Mucosa of descending colon (tissue), 3 donors: ENCODE results near the gene PDE3A. TPM values are rescaled to one million over a fixed set of nuclear protein-coding genes. Genes with fewer than 3 reads are reported as not detected.

Source experiments
- ATAC-seq: fragments of 200-7000 bp; cut with Tn5 transposase; one replicate; pipeline ENCODE4 v1.9.1; 2020; ENCODE audit warnings: mild to moderate bottlenecking, moderate library complexity
- DNase-seq, 3 donors: peaks; one replicate each; pipeline ENCODE4 v3.0.0-alpha.2; 2020
- H3K36me3 ChIP-seq: fragments of 200-600 bp; one replicate; pipeline ENCODE4 v1.8.0; 2021; ENCODE audit warnings: low read depth, mild to moderate bottlenecking
- H3K4me1 ChIP-seq: fragments of 200-600 bp; one replicate; pipeline ENCODE4 v1.8.0; 2021; ENCODE audit warnings: low read depth, mild to moderate bottlenecking
- H3K4me3 ChIP-seq: fragments of 200-600 bp; one replicate; pipeline ENCODE4 v1.8.0; 2021; ENCODE audit warnings: mild to moderate bottlenecking
- H3K9me3 ChIP-seq: fragments of 200-600 bp; one replicate; pipeline ENCODE4 v1.8.0; 2021; ENCODE audit warnings: mild to moderate bottlenecking
- intact Hi-C, 2 donors: fragments of 100-400 bp; cut with DNase I in 1 of 2; cut with micrococcal nuclease in 1 of 2; formaldehyde crosslinking; loops; one replicate each; pipeline versions ENCODE4 v1.11.0 to v1.11.1; 2022; cut with DNase I, micrococcal nuclease
- total RNA-seq, 3 donors: library from RNA; stranded (reverse); fragmentation: NEBNext Ultra II Directional in 2 of 3; extraction: Animal tissue kit (Norgen Biotek cat#: 25700) in 2 of 3; gene quantifications; one replicate each; pipeline versions ENCODE4 v1.2.1 to v1.2.4, GENCODE V29; 2021 to 2023
- TF ChIP-seq, protein P1 (sequence below): fragments of 200-600 bp; IDR thresholded peaks from one replicate; pipeline ENCODE4 v1.8.0; 2022; ENCODE audit warnings: antibody characterized with exemption, mild to moderate bottlenecking
- donor health status: DM: no; HTN: no; CAD: no; lungs with moderate emphysema.
- donor health status: DM: no; HTN: no; CAD: no.
- donor health status: DM: no; HTN: yes; CAD: no.

PDE3A gene
- total RNA-seq, 3 donors from 2014 or later: 47.2 to 84.1 (median 83.9) TPM

DNA sequence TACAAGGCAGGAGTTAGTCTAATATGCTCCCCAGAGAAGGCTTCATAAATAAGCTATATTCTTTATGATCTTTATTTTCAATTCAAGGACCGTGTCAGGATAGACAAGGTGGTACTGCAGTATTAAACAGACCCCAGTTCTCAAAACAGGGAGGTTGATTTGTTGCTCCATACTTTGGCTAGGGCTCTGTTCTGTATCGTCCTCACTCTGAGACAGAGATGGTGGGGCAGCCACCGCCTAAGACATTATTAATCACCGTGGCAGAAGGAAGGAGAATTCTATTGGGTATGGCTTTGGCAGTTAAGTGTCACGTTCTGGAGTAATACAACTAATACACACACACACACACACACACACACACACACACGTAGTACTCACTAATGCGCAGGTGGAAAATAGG lies 209.8 kb downstream of the PDE3A start:
- intact Hi-C loops: no loop called here
- H3K4me1 ChIP-seq: no peaks in the 10 kb centered on the region
- H3K9me3 ChIP-seq: no peaks in the 10 kb centered on the region
- H3K36me3 ChIP-seq: no peaks in the 10 kb centered on the region
- H3K4me3 ChIP-seq: no peak overlapping the region
- DNase-seq: no peak
- no peak for ATAC-seq
- TF ChIP-seq, protein P1, sequence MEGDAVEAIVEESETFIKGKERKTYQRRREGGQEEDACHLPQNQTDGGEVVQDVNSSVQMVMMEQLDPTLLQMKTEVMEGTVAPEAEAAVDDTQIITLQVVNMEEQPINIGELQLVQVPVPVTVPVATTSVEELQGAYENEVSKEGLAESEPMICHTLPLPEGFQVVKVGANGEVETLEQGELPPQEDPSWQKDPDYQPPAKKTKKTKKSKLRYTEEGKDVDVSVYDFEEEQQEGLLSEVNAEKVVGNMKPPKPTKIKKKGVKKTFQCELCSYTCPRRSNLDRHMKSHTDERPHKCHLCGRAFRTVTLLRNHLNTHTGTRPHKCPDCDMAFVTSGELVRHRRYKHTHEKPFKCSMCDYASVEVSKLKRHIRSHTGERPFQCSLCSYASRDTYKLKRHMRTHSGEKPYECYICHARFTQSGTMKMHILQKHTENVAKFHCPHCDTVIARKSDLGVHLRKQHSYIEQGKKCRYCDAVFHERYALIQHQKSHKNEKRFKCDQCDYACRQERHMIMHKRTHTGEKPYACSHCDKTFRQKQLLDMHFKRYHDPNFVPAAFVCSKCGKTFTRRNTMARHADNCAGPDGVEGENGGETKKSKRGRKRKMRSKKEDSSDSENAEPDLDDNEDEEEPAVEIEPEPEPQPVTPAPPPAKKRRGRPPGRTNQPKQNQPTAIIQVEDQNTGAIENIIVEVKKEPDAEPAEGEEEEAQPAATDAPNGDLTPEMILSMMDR: no peak

DNA sequence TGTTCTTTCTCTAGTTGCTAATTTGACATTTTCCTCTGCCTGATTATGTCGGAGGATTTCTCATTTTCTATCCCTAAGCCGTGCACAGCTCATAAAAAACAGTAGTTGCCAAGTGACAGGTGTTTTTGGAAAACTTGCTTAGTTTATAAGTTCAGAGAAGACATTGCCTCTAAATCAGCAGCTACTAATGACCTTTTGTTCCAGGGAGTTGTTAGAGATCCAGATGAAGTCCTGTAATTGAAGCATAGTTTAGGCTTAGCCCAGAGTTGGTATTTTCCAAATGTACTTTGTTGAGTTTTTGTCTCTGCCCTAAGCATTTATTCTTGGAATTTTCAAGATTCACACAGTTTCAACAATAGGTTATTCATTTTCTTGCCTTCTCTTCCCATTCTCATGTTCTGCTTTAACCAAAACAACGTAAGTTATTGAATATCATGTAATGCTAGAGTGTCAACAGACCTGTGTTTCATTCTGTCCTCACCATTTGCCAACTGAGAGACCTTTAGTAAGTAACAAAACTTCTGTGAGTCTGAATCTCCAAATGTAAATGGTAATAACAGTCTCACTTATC lies 216.8 kb downstream of the PDE3A start:
- H3K36me3 ChIP-seq: no peaks in the 10 kb centered on the region
- no peak overlapping the region for H3K4me3 ChIP-seq
- H3K4me1 ChIP-seq: no peaks in the 10 kb centered on the region
- TF ChIP-seq, protein P1: no peak
- intact Hi-C loops: no loop called here
- ATAC-seq: no peak
- no peaks in the 10 kb centered on the region for H3K9me3 ChIP-seq
- no peak for DNase-seq

DNA sequence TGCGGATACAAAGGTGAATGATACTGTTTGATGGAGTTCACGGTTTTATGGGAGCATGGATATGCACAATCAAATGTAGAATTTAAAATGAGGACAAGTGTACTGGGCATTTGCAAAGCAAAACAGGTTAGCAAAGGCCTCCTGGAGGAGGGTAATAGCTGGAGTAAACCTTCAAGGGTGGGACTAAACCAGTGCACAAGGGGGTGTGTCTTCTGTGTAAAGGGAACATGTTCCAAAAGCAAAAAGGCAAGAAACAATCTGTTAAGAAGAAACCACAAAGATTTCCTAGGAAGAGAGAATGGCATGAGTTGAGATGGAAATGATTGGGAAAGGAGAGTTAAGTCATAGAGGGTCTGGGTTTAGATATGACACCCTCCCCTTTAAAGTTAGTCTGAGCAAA lies 217.6 kb downstream of the PDE3A start:
- H3K4me1 ChIP-seq: no peaks in the 10 kb centered on the region
- H3K4me3 ChIP-seq: no peak overlapping the region
- intact Hi-C loops: no loop called here
- no peaks in the 10 kb centered on the region for H3K36me3 ChIP-seq
- ATAC-seq (no peak), DNase-seq (no peak)
- TF ChIP-seq, protein P1: no peak
- H3K9me3 ChIP-seq: no peaks in the 10 kb centered on the region

DNA sequence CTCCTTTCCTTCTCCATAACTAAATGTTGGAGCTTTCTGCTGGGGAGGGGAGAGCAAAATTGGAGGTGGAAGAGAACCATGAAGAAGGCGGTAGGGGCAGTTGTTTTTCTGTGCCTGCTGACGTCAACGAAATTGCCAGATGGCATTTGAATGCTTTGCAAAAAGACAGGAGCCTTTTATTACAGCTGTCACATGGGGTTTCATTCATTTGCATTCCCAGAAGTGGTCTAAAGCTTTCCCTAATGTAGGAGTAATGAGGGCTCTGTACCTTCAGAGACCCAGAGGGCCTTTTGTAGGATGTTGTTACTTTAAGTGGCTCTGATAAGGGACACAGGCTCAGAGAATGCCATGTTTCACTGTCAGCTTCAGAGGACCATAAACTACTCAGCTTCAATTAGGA lies 219.7 kb downstream of the PDE3A start:
- intact Hi-C loops: no loop called here

DNA sequence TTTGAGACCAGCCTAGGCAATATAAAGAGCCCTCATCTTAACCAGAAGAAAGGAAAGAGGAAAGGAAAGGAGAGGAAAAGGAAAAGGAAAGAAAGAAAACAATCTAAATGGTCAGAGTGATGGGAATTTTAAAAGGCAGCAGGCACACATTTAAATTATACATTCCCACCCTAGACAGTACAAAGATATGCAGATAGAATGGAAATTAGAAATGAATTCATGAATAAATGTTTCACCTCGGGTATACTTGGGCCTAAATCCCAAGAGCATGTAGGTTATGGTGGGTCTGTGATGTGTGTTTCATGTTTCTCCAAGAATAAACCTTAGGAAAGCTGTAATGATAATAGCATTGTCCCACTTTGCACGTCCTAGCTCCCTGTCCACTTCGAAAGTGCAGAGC lies 222.2 kb downstream of the PDE3A start:
- intact Hi-C loops: no loop called here
- H3K9me3 ChIP-seq: no peaks in the 10 kb centered on the region
- H3K4me3 ChIP-seq: no peak overlapping the region
- no peaks in the 10 kb centered on the region for H3K36me3 ChIP-seq
- DNase-seq: no peak
- no peaks in the 10 kb centered on the region for H3K4me1 ChIP-seq
- ATAC-seq: no peak
- TF ChIP-seq, protein P1: no peak

More for the DNA sequence above, 219.7 kb downstream of the PDE3A start:
- Histone ChIP-seq H3K4me3 (no peak overlapping the region), H3K36me3 (no peaks in the 10 kb centered on the region), H3K4me1 (no peaks in the 10 kb centered on the region), H3K9me3 (no peaks in the 10 kb centered on the region)
- no peak for DNase-seq
- ATAC-seq: no peak
- TF ChIP-seq, protein P1: no peak

DNA sequence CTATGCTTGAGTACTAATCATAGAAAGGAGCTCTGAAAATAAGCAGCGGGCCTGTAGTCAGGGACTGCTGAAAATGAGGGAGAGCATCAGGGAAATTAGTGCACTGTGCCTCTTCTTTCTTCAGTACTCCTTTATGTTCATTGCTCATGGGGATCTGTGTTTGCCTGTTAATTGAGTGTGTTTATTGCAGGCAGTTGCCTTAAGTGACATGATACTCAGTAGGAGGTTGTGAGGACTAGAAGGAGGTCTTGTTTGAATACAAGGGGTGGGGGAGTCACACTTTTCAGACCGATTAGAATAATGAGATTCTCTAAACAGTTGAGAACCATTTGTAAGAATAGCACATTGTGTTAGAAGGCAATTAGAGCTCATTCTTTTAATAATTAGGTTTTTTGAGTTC lies 224.2 kb downstream of the PDE3A start:
- no peaks in the 10 kb centered on the region for H3K9me3 ChIP-seq
- ATAC-seq: no peak

More for the DNA sequence above, 224.2 kb downstream of the PDE3A start:
- no peak for DNase-seq
- Histone ChIP-seq H3K4me1 (no peaks in the 10 kb centered on the region), H3K36me3 (no peaks in the 10 kb centered on the region), H3K4me3 (no peak overlapping the region)
- intact Hi-C loops: no loop called here
- TF ChIP-seq, protein P1: no peak
